Suprapubic skin (tissue), 4 donors: ENCODE results near the gene WWC1. TPM values are rescaled to one million over a fixed set of nuclear protein-coding genes. Genes with fewer than 3 reads are reported as not detected.

Experiments used
- DNase-seq, 2 donors: peaks; one replicate each; pipeline ENCODE4 v3.0.0-alpha.2; 2019; ENCODE audit warnings: low spot score in 2 of 2
- H3K27ac ChIP-seq: fragments of 200-600 bp; sonication (generic); one replicate; pipeline ENCODE4 v1.5.1; 2019
- H3K27me3 ChIP-seq: fragments of 200-600 bp; sonication (generic); one replicate; pipeline ENCODE4 v1.5.1; 2019
- H3K36me3 ChIP-seq: fragments of 200-600 bp; sonication (generic); one replicate; pipeline ENCODE4 v1.5.1; 2019
- H3K4me1 ChIP-seq: fragments of 200-600 bp; sonication (generic); one replicate; pipeline ENCODE4 v1.5.1; 2019
- H3K4me3 ChIP-seq: fragments of 200-600 bp; sonication (generic); one replicate; pipeline ENCODE4 v1.5.1; 2019; ENCODE audit warnings: mild to moderate bottlenecking
- H3K9me3 ChIP-seq: fragments of 200-600 bp; sonication (generic); one replicate; pipeline ENCODE4 v1.5.1; 2019
- CTCF ChIP-seq, 2 donors: fragments of 200-600 bp in 1 of 2; fragments of 450-650 bp in 1 of 2; sonication (generic) in 1 of 2; IDR thresholded peaks; one replicate each; pipeline ENCODE4 v1.5.1; 2016 to 2019; ENCODE audit warnings: antibody characterized with exemption in 2 of 2, mild to moderate bottlenecking in 1 of 2, moderate library complexity in 1 of 2
- EP300 ChIP-seq: sonication (generic); formaldehyde crosslinking; IDR thresholded peaks from one replicate; pipeline ENCODE4 v1.6.1; 2017; ENCODE audit warnings: antibody characterized with exemption
- POLR2A ChIP-seq, 2 donors: fragments of 450-650 bp; IDR thresholded peaks; one replicate each; pipeline ENCODE4 v1.6.1; 2017; ENCODE audit warnings: antibody characterized with exemption in 2 of 2, mild to moderate bottlenecking in 2 of 2, moderate library complexity in 2 of 2
- POLR2AphosphoS5 ChIP-seq, 3 donors: sonication (generic); formaldehyde crosslinking; IDR thresholded peaks; one replicate each; pipeline ENCODE4 v1.6.1; 2017; ENCODE audit warnings: antibody characterized with exemption in 3 of 3
- WGBS: methylation state at CpG from one replicate; pipeline ENCODE4 v1.1.5; 2018; 5-methylcytosine and 5-hydroxymethylcytosine counted together
- total RNA-seq, 4 donors: library from RNA; depleted of rRNA; stranded (reverse); fragments of >200 nt; gene quantifications; one replicate each; pipeline ENCODE4 v1.1.0, GENCODE V29; 2016

Gene WWC1
- total RNA-seq, 4 donors from 2014 or later, result 28.3 to 38.3 (median 31.6) TPM

- Histone ChIP-seq H3K27ac (no peak overlapping the region), H3K36me3 (no peaks in the 10 kb centered on the region), H3K4me1 (no peaks in the 10 kb centered on the region), H3K27me3 (no peaks in the 10 kb centered on the region), H3K4me3 (no peak overlapping the region), H3K9me3 (no peaks in the 10 kb centered on the region)
- 87% methylated on average over 9 of the region's 9 CpGs for WGBS
- TF ChIP-seq POLR2AphosphoS5 (IDR thresholded peaks at IDR 0.05) (no peak), POLR2A (IDR thresholded peaks at IDR 0.05) (no peak), CTCF (IDR thresholded peaks at IDR 0.05) (no peak), EP300 (no peak)
- DNase-seq, result no peak
Measured at GRCh38 chr5:168420461-168420860, 129.0 kb downstream of the WWC1 start.

- WGBS, result 61% methylated on average over 4 of the region's 4 CpGs
- Histone ChIP-seq H3K4me1 (no peaks in the 10 kb centered on the region), H3K27ac (no peak overlapping the region), H3K36me3 (no peaks in the 10 kb centered on the region), H3K9me3 (no peaks in the 10 kb centered on the region), H3K4me3 (no peak overlapping the region), H3K27me3 (no peaks in the 10 kb centered on the region)
- TF ChIP-seq POLR2A (IDR thresholded peaks at IDR 0.05), result no peak
- no peak for TF ChIP-seq POLR2AphosphoS5 (IDR thresholded peaks at IDR 0.05)
- TF ChIP-seq EP300, result no peak
- TF ChIP-seq CTCF (IDR thresholded peaks at IDR 0.05), result no peak
- no peak for DNase-seq
Measured at GRCh38 chr5:168422431-168422830, 131.0 kb downstream of the WWC1 start.

- no peak for TF ChIP-seq POLR2A (IDR thresholded peaks at IDR 0.05)
- no peak for TF ChIP-seq CTCF (IDR thresholded peaks at IDR 0.05)
- no peak for TF ChIP-seq EP300
- no peak for TF ChIP-seq POLR2AphosphoS5 (IDR thresholded peaks at IDR 0.05)
- WGBS, result 85% methylated on average over 9 of the region's 9 CpGs
- DNase-seq, result no peak
Measured at GRCh38 chr5:168423478-168423877, 132.0 kb downstream of the WWC1 start.

GRCh38 chr5:168423971-168424370, 132.5 kb downstream of the WWC1 start:
- Histone ChIP-seq H3K4me1 (no peaks in the 10 kb centered on the region), H3K4me3 (no peak overlapping the region)

More at GRCh38 chr5:168423478-168423877, 132.0 kb downstream of the WWC1 start:
- no peaks in the 10 kb centered on the region for H3K9me3 ChIP-seq
- no peaks in the 10 kb centered on the region for H3K4me1 ChIP-seq
- no peak overlapping the region for H3K27ac ChIP-seq
- H3K36me3 ChIP-seq, result no peaks in the 10 kb centered on the region
- no peak overlapping the region for H3K4me3 ChIP-seq
- no peaks in the 10 kb centered on the region for H3K27me3 ChIP-seq

More at GRCh38 chr5:168423971-168424370, 132.5 kb downstream of the WWC1 start:
- H3K27me3 ChIP-seq, result no peaks in the 10 kb centered on the region
- H3K9me3 ChIP-seq, result no peaks in the 10 kb centered on the region
- TF ChIP-seq CTCF (IDR thresholded peaks at IDR 0.05), result no peak
- no peak for TF ChIP-seq POLR2AphosphoS5 (IDR thresholded peaks at IDR 0.05)
- TF ChIP-seq POLR2A (IDR thresholded peaks at IDR 0.05), result no peak
- no peak for TF ChIP-seq EP300
- no peak overlapping the region for H3K27ac ChIP-seq
- no peaks in the 10 kb centered on the region for H3K36me3 ChIP-seq
- WGBS, result 96% methylated on average over 4 of the region's 4 CpGs
- no peak for DNase-seq
